Measurements from ENCODE around the gene CALCA.

Gene CALCA

DNA sequence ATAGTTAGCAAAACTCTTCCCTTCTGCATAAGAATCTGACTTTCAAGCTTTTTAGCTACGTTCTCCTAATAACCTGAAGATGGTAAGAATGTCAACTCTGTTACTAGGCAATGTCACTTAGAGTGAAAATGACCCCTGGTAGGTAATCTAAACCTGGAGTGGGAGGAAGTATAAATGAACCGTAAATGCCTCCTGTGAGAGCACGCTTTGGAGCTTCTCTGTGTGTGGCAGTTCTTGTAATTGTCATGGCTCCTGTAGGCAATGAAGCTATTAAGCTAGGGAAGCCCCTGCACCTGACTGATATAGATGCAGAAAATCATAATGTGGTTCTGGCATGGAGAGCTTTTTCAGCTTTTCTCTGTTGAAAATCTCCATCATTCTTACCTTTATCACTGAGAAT lies 29.4 kb downstream of the CALCA start:
- DNase-seq (ENCODE audit: low read depth): no peak

- DNase-seq (ENCODE audit: low read depth): no peak
Measured at GRCh38 chr11:14938936-14939335, 33.2 kb downstream of the CALCA start.

DNA sequence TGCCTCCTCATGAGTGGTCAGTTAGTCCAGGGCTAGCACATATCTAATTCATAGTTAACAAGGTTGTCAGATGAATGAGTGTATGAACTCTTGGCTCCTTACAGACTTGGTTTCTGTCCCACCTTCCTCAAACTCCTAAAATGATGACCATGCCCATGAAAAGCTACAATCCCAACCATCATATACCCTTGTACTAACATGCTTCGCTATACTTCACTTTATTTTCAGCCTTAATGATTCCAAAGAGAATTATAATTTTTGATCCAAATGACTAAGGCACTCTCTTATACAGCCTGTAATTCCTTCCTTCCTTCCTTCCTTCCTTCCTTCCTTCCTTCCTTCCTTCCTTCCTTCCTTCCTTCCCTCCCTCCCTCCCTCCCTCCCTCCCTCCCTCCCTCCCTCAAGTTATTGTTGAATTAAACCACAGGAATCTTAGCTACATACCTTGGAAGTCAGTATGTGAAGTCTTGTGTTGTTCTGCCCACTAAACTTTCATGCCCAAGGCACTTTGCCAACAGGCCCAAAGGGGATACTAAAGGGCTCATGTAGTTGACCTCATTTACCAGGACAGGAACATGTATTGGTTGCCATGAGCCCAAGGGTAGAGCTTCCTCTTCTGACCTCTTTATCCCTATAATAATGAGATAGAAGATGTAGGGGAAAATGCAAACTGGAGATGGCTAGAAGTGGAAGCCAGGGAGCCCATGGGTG lies 37.4 kb downstream of the CALCA start:
- no peak for DNase-seq (ENCODE audit: low read depth)

DNA sequence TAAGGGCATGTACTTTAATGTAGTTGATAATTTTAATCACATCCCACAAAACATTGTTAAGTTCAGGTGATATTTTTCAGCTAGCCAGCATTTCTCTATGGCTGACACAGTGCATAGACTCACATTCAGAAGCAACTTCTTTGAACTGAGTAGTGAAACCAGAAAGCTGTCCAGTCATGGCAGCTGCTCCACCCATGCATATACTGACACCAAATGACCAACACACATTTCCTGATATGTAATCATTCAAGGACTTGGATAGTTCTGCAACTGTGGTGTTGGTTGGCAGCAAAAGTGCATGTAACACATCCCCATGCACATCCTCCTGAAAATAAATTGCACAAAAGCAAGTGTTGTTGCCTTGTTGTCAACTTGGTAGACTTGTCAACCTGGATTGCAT lies 39.7 kb downstream of the CALCA start:
- DNase-seq (ENCODE audit: low read depth): no peak

DNA sequence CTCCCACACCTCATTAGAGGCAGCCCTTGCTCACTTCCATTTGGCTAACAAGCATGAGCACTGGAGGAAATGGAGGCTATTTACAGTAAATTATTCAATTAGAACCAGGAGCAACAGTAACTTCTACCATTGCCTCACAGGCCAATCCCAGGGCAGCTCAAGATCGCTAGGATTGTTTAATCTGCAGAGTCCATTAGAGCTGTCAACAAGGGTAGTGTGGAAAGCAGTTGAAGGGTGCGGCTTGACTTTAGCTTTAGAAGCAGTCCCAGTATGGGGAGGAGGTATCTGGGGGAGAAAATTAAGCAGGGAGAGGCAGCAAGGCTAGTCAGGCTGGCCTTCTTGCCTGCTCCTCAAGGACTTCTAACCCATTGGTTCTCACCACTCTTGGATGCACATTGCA lies 41.8 kb downstream of the CALCA start:
- DNase-seq (ENCODE audit: low read depth): no peak

DNA sequence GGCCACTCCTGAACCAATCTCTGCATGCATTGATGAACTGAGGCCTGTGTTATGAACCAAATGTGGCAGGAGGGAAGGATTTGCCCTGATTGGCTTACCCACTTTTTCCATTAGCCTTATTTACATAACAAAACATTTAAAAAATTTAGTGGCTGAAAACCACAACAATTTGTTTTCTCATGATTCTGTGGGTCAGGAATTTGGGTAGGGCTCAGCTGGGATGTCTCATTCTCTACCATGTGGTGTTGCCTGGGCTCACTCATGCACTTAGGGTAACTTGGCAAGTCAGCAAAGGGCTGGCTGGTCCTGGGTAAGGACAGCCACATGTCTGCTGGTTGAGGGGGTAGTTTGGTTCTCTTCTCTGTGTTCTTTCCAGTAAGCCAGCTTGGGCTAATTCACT lies 45.0 kb downstream of the CALCA start:
- peak; percentile 59 for DNase-seq (ENCODE audit: low read depth)

GRCh38 chr11:14924318-14924717 lies 47.8 kb downstream of the CALCA start:
- DNase-seq (ENCODE audit: low read depth): no peak
